GM12801 (cell line): Measurements from ENCODE around the gene MDM1.

Experiments
- TF ChIP-seq, protein P1 (sequence below): IDR thresholded peaks from one replicate; pipeline ENCODE4 v1.5.1; 2011; ENCODE audit warnings: control low read depth; ENCODE audit not compliant: insufficient read length; ENCODE audit errors: extremely low read depth

MDM1 gene

DNA sequence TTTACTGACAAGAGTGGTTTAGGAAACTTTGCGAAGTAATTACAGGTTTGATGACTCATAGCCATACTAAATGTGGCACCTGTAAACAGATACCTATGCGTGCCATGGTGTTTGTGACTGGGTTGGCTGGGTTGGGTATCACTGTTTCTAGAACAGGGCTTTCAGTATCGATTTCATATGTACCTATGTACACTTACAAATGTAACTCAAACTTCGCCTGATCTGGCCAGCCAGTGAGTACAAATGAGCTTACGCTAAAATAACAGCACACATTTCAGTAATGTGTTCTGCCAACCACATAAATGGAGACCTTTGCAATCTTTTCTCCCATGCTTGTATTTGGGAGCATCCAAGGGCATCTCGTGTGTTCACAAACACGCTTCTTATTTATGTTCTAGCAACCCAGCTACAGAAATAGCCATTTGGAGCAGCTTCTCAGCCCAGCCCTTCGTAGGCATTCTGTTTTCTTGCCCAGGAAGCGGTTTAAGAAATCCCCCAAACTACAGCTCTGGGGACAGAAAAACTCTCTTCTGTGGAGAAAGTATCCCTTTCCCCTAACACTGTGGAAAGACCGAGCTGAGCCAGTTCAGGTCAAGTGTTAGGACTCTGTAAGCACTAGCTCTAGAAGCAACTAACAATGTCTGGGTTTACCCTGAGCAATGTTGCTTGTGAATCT, 42.3 kb upstream of the MDM1 start:
- TF ChIP-seq, protein P1, sequence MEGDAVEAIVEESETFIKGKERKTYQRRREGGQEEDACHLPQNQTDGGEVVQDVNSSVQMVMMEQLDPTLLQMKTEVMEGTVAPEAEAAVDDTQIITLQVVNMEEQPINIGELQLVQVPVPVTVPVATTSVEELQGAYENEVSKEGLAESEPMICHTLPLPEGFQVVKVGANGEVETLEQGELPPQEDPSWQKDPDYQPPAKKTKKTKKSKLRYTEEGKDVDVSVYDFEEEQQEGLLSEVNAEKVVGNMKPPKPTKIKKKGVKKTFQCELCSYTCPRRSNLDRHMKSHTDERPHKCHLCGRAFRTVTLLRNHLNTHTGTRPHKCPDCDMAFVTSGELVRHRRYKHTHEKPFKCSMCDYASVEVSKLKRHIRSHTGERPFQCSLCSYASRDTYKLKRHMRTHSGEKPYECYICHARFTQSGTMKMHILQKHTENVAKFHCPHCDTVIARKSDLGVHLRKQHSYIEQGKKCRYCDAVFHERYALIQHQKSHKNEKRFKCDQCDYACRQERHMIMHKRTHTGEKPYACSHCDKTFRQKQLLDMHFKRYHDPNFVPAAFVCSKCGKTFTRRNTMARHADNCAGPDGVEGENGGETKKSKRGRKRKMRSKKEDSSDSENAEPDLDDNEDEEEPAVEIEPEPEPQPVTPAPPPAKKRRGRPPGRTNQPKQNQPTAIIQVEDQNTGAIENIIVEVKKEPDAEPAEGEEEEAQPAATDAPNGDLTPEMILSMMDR = no peak

DNA sequence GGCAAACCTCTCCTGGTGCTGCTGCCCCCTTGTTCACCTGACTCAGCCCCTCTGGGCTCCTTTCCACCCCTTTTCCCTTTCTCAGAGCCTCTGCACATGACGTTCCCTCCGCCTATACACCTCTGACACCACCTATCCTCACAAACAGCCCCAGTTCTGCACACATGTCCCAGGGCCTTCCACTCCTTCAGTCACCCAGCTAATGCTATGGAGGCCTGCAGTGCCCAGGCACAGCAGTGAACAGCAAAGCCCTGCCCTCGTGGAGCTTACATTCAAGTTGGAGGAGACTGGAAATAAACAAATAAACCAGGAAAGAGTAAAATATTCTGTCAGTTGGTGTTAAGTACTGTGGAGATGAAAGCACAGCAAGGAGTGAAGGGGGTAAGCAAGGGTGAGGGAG, 38.5 kb upstream of the MDM1 start:
- TF ChIP-seq, protein P1 = no peak

DNA sequence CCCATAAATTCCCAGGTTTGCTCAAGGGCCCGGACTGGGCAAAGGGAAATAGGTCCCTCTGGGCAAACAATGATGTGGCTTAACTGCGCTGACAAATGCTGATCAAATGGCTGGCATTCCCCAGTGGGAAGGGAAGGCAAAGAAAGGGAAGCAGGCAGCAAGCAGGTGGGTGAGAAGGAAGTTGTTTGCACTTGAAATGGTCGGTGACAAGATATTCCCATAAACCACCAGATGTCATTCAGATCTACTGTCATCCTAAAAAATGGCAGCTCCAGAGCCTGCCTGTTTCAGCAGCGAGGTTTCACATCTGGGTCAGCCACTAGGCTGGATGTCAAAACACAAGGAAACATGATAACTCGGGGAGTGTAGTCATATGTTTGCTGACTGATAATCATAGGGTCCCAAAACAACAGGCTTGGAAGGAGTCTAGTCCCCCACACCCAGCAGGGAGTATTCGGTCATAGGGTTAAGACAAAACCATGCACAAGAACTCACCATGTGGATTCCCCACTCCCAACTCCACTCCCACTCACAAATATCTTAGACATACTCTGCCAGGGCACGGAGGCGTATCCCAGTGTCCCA, 37.9 kb upstream of the MDM1 start:
- TF ChIP-seq, protein P1 = no peak

DNA sequence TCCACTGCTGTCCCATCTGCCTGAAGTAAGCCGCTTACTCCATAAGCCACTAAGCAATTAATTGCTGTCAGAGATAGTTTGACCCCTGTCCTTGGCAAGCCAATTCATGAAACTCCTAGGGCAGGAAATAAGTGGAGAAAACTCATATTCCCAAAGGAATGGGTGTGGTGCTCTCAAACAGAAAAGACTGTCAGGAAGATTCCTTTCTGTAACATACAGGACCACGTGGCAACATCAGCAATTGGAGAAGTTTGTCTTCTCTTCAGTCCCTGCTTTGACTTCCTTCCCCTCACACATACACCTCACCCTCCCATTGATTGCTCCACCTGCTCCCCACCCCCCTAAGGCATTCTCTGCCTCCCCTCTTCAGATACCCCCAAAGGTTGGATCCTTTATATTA, 36.2 kb upstream of the MDM1 start:
- TF ChIP-seq, protein P1 = no peak

DNA sequence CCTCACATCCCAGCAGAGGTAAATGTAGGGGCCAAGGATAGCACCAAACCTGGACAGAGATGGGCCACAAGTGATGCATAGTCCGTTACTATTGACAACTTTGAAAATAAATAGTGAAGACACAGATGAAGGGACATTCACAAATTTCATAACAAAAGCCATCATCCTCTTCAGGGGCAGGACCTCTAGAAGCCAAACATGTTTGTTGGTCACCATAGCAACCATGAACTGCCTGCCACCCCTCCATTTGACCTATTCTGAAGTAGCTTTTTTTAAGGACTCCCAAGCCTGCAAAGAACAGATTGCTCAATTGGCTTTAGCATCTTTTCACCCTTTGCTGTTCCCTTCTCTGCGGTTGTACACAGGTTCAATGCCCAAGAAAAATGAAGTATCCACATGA, 35.7 kb upstream of the MDM1 start:
- TF ChIP-seq, protein P1 = no peak

DNA sequence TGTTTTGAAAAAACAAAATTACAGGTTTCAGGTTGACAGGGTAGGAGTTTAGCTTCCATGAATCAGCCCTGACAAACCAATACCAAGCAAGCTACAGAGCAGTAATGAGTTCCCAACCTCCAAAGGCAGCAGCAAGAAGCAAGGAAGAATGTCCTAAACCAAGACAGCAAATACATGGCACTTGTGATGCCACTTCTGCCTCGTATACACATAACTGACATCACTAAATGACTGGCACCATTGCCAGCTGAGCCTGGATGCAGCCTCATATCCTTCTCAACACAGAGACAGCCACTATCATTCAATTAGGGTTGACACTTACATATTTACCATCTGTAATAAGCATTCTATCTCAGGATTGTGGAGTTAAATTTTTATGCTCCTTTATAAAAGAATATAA, 35.0 kb upstream of the MDM1 start:
- TF ChIP-seq, protein P1 = no peak

DNA sequence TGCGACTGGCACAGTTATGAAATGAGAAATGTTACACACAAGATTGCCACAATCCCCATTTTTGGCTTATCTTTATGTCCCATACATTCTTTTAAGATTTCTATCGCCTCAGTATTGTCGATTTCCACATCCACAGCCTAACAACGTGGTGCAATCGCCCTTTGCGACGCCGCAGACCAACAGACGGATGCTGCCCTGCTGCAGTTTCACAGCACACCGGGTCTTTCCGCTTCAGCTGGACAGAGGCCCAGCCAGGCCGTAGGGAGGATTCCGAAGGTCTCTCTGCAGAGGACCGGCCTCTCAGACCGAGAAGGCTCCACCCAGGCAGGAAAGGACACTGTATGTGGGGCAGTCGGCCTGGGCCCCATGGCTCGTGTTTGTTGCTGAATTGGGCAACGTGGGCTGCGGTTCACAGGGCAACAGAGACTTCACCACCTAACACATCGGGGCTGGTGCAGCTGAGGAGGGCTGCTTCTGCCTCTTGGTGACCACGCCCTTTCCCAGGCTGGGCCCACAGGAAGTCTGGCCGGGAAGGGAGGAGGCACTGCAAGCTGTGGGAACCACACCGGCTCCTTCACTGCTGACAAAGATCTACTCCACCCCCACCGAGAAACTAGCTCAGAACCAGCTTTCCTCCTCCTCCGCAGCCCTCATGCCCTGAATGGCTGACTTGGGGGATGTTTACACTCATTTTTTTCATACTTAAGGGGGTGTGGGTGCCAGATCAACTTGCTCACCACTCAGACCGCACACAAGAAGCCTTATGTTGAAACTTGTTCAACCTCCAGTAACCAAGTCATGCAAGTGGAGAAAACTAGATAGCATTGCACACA, 32.9 kb upstream of the MDM1 start:
- TF ChIP-seq, protein P1 = no peak
